Loucy (cell line): Measurements from ENCODE around the gene AAMP.

Experiments
- EZH2phosphoT487 ChIP-seq: fragments of 200-600 bp; IDR thresholded peaks from 2 replicates; pipeline ENCODE4 v1.6.1; 2018; ENCODE audit warnings: antibody characterized with exemption, mild to moderate bottlenecking, moderate library complexity, borderline replicate concordance
- TF ChIP-seq, protein P1 (sequence below): fragments of 200-600 bp; sonication (generic); conservative IDR thresholded peaks from 2 replicates; pipeline ENCODE4 v1.5.1; 2014; ENCODE audit warnings: mild to moderate bottlenecking, antibody characterized with exemption, low read length

DNA sequence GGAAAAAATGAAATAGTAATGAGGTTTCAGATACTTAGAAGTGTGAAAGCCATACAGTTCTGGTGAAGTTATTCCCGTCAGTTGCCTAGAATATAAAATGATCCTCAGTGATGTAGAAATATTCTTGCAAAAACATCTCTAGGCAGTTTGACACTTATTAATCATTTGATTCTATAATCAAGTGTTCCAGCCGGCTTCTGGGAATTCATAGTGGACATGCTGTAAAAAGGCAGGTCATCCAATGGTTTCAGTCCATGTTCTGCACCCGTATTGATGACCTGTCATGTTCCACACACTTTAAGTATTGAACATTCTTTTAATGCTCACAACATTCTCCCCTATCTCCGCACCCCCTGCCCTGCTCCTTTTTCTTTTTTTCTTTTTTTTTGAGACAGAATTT lies 33.1 kb downstream of the AAMP start:
- TF ChIP-seq, protein P1, sequence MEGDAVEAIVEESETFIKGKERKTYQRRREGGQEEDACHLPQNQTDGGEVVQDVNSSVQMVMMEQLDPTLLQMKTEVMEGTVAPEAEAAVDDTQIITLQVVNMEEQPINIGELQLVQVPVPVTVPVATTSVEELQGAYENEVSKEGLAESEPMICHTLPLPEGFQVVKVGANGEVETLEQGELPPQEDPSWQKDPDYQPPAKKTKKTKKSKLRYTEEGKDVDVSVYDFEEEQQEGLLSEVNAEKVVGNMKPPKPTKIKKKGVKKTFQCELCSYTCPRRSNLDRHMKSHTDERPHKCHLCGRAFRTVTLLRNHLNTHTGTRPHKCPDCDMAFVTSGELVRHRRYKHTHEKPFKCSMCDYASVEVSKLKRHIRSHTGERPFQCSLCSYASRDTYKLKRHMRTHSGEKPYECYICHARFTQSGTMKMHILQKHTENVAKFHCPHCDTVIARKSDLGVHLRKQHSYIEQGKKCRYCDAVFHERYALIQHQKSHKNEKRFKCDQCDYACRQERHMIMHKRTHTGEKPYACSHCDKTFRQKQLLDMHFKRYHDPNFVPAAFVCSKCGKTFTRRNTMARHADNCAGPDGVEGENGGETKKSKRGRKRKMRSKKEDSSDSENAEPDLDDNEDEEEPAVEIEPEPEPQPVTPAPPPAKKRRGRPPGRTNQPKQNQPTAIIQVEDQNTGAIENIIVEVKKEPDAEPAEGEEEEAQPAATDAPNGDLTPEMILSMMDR: no peak
- TF ChIP-seq EZH2phosphoT487: no peak
